ENCODE data around the gene IRGC.

Gene IRGC

DNA sequence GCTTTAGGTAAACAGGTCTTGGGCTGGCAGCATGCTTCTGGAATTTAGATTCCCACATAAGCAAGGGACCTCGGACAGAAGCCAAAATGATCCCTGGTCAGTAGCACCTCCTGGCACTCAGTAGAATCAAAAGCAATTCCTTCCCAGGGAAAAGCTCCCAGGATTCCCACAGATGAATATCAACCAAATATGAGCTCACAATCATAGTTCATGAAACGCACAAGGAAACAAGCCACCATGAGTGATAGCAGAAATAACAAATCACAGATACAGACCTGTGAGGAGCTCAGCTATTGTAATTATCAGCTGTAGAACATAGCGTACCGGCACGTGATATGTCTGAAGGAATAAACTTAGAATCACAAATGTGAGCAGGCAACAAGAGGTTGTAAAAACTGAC lies 24.1 kb upstream of the IRGC start:
- no peak for DNase-seq (ENCODE audit: low read depth)

DNA sequence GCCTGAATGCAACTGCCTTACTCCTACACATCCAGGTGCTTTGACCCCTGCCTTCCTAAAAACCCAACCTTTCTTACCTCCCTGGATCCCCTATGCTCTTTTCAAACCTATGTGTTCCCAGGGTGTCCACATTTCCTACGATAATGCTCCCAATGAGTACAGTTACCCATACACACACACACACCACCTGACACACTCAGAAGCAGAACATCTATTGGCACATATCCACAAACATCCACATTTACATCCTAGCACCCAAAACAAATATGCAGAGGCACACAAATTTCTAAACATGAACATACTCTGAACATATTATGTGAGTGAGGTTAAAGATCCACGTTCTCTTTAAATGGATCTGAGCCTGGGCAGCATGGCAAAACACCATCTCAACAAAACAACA lies 23.5 kb upstream of the IRGC start:
- no peak for DNase-seq (ENCODE audit: low read depth)

DNA sequence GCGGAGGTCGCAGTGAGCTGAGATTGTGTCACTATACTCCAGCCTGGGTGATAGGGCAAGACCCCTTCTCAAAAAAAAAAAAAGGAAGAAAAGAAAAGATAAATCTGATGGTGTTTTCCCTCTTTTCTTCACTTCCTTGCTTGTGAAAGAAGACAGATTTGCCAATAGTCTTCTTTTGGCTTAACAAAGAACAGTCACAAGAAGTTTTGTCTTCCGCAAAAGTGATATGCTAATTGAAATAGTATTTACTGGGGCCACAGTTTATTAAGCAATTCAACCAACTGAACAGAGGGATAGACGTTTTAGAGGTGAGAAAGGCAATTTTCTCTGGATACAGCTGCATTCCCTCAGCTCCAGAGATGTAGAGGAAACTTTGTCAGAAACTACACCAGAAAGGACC lies 23.0 kb upstream of the IRGC start:
- no peak for DNase-seq (ENCODE audit: low read depth)

DNA sequence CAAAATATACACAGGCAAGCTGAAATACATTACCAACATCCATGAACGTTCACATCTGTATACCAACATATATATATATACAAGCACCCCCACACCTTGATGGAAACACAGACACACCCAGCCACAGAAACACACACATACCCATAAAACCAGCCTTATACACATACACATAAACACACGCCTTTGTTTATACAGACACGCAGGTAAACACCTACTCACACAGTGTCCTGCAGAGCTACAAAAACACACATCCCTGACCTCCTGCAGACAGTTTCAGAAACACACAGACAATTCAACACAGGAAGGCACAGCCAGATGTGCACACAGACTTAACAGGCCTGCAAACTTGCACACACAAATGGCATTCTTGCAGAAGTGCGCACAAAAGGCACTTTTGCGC lies 21.3 kb upstream of the IRGC start:
- no peak for DNase-seq (ENCODE audit: low read depth)

DNA sequence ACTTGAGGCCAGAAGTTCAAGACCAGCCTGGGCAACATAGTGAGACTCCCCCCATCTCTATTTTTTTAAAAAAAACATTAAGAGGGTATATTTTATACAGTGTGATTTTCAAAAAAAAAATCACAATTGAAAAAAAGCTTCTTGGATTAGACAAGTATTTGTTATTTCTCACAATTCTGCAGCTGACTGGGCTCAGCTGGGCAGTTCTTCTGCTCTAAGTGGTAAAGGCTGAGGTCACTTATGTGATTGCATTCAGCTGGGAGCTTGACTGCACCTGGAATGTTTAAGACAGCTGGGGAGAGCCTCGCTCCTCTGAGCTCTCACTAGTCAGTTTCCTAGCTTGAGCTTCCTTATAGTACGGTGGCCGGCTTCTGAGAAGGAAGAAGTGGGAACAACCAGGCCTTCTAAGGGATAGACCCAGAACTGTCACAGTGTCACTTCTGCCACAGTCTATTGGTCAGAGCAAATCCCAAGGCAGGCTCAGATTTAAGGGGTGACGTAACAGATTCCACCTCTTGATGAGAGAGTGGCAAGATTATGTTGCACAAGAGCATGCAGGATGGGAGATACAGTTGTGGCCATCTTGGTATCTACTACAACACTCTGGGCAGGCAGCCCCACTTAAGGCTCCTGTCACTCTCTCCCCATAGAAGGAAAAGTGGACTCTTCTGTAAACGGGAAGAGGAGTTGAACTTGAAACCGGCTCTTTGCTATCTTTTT lies 19.7 kb upstream of the IRGC start:
- no peak for DNase-seq (ENCODE audit: low read depth)

DNA sequence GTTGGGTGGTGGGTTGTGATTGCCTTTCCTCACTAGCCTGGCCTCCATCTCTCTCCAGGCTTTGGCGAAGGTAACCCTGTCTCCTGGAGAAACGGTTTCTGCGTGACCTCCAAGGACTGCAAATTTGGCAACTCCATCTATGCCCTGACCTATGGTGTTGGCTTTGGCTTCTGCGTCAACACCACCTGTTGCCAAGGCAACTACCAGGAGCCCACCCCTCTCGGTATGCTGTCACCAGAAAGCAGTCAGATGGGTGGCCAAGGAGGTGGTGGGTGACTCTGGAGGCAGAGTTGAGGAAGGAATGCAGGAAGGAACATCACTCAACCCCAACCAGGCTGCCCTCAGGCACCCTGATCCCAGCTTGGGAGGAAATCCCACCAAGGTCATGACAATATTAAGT lies 18.6 kb upstream of the IRGC start:
- no peak for DNase-seq (ENCODE audit: low read depth)

DNA sequence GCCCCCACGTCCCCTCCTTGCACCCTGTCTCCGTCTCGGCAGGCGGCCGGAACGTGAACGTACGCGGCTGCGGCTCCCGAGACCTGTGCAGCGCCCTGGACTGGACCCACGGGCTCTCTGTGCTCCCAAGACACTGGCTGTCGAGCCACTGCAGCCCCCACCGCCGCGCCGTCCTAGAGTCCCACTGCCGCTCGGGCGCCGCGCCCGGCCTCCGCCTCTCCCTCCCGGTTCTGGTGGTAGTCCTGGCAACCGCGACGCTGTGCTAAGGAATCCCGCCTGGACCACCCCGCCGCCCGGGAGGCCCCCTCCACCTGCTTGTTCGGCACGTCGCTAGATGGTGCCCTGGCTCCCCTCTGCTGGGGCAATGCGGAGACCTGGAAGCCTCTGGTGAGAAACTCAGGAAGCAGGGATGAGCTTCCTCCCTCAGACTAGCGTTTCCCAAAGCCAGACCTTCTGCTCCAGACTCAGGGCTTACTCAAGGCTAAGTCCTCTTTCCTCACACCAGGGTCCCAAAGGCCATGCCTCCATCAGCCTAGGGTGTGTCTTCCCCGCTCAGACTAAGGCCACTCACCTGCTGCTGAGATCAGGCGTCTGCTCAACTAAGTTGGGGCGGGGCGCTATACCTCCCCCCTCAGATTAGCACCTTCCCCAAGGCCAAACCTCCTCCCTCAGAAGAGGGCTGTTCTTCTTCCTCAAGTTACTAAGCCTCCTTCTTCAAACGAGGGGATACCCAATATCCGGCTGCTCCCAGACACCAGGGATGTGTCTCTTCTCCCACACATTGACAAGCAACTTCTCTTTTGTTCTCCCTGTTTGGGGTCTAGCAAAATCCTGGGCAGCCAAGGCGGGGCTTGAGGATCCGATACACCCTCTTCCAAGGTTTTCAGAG lies 16.1 kb upstream of the IRGC start:
- DNase-seq (ENCODE audit: low read depth) = no peak

DNA sequence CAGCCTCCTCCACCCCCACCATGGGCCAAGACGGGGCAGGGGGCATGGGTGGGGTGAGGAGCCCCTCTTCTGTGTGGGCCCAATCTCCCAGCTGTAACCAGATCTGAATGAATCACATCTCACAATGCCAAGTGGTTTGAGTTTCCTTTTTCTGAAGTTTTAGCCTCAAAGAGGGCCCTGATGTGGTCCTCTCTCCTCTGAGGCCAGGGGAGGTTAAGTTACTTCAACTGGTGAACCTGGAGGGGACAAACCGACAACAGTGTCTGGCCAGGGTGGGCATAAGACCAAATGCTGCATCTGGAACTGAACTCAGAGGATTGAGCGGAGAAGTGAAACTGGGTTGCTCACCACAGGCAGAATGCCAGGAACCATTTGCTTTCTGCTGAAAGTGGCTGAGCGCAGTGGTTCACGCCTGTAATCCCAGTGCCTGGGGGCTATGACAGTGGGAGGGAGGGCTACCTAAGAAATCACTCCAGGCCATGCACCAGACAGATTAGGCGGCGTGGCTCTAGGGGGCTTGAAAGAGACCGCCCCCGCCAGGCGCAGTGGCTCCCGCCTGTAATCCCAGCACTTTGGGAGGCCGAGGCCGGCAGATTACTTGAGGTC lies 15.4 kb upstream of the IRGC start:
- DNase-seq (ENCODE audit: low read depth) = no peak

DNA sequence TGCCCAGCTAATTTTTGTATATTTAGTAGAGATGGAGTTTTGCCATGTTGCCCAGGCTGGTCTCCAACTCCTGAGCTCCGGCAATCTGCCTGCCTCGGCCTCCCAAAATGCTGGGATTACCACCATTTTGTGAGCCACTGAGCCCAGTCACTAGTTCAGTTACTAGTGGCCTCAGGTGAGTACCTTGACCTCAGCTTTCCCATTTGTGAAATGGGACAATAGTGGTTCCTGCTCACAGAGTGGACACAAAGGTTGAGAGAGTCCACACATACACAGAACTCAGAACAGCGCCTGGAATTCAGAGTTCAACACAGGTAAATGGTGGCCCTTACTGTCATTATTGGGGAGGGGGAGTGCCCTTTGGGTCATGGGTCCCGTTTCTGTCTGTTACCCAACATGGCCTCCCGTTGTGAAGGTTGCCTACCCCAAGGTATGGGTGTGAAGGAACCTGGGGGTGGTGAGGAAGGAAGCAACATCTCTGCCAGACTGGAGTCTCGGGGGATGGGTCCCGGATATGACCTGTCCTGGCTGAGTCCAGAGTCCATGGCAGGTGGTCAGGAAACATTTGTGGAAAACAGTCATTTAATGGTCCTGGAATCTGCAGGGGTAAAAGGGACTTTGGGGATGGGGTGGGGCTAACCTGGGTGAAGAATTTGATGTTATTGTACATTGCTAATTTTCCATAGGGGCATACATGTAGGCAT lies 11.7 kb upstream of the IRGC start:
- no peak for DNase-seq (ENCODE audit: low read depth)

DNA sequence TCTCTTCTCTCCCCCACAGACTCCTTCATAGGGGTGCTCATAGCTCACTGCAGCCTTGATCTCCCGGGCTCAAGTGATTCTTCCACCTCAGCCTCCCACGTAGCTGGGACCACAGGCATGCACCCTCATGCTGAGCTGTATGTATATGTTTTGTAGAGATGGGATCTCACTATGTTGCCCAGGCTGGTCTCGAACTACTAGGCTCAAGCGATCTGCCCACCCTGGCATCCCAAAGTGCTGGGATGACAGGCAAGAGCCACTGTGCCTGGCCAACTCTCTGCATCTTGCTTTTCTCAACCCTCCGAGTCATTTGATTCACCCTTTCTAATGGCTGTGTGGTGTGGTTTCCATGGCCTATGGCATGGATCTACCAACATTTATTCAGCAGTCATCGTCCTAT lies 10.1 kb upstream of the IRGC start:
- no peak for DNase-seq (ENCODE audit: low read depth)

DNA sequence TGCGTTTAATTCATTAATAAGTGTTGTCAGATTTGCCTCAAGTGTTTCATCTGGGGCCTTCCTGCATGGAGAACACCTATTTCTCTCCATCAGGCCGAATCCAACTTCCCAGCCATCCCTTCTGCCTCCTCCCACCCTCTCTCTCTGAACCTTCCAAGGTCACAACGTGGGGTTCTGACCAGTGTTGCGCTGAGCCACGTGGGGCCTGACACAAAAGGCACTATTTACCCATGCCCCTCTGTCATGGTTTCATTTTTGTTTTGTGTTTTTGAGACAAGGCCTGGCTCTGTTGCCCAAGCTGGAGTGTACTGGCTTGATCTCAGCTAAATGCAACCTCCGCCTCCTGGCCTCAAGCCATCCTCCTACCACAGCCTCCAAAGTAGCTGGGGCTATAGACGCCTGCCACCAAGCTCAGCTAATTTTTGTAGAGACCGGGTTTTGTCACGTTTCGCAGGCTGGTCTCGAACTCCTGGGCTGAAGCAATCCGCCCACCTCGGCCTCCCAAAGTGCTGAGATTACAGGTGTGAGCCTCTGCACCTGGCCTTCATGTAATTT lies 8.6 kb upstream of the IRGC start:
- no peak for DNase-seq (ENCODE audit: low read depth)

DNA sequence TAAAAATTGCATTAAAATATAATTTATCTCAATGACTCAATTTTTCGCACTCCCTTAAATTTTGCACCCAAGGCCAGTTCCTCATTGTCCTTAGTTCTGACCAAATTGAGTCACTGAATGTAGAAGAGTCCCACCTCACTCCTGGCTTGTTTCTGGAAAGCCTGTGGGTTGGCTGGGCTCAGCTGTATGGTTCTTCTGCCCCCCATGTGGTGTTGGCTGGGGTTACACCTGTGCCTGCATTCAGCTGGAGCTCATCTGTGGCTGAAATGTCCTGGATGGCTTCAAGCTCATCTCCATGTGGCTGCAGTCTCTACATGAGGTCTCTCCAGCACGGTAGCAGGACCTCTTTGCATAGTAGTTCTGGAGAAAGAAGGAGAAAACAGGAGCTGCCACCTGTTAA lies 7.2 kb upstream of the IRGC start:
- DNase-seq (ENCODE audit: low read depth) = no peak

DNA sequence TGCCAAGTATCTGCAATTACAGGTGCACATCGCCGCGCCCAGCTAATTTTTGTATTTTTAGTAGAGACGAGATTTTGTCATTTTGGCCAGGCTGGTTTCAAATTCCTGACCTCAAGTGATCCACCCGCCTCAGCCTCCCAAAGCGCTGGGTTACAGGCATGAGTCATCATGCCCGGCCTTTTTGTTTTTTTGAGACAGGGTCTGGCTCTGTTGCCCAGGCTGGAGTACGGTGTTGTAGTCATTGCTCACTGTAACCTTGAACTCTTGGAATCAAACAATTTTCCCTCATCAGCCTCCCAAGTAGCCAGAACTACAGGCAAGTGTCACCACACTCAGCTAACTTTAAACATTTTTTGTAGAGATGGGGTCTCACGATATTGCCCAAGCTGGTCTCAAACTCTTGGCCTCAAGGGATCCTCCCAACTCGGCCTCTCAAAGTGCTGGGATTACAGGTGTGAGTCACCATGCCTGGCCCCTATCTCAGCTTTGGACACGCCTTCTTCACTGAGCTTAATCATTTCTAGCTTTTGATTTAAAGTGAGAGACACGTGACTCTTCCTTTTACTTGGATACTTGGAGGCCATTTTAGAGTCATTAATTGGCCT lies 4.0 kb upstream of the IRGC start:
- no peak for DNase-seq (ENCODE audit: low read depth)

DNA sequence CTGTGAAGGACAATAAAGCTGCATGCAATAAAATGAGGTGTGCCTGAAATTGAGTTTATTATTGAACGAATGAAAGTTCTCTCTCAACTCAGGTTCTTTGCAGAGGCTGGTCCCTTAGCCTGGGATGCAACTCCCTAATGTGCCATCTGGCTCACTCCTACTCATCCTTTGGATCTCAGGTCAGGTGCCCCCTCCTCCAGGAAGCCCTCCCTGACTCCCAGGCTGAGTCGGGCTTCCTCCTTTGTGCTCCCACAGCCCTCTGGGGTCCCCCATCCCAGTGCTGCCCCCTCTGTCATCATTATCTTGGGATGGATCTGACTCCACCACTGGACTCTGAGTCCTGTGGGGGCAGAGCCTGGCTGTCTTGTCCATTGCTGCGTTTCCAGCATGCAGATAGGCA lies 2.7 kb upstream of the IRGC start:
- no peak for DNase-seq (ENCODE audit: low read depth)

DNA sequence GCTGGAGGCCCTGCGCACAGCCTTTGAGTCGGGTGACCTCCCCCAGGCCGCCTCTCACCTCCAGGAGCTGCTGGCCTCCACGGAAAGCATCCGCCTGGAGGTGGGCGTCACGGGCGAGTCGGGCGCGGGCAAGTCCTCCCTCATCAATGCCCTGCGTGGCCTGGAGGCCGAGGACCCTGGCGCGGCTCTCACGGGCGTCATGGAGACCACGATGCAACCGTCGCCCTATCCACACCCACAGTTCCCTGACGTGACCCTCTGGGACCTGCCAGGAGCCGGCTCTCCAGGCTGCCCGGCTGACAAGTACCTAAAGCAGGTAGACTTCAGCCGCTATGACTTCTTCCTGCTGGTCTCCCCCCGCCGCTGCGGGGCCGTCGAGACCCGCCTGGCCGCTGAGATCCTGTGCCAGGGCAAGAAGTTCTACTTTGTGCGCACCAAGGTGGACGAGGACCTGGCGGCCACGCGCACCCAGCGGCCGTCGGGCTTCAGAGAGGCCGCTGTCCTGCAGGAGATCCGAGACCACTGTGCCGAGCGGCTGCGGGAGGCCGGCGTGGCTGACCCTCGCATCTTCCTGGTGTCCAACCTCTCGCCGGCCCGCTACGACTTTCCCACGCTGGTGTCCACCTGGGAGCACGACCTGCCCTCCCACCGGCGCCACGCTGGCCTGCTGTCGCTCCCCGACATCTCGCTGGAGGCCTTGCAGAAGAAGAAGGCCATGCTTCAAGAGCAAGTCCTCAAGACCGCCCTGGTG lies 2.9 kb downstream of the IRGC start:
- DNase-seq (ENCODE audit: low read depth) = no peak

DNA sequence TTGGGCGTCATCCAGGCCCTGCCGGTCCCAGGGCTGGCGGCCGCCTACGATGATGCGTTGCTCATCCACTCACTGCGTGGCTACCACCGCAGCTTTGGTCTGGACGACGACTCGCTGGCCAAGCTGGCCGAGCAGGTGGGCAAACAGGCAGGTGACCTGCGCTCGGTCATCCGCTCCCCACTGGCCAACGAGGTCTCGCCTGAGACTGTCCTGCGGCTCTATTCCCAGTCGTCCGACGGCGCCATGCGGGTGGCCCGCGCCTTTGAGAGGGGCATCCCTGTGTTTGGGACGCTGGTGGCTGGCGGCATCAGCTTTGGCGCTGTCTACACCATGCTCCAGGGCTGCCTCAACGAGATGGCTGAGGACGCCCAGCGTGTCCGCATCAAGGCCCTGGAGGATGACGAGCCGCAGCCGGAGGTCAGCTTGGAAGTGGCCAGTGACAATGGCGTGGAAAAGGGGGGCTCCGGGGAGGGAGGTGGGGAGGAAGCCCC lies 3.5 kb downstream of the IRGC start:
- no peak for DNase-seq (ENCODE audit: low read depth)

DNA sequence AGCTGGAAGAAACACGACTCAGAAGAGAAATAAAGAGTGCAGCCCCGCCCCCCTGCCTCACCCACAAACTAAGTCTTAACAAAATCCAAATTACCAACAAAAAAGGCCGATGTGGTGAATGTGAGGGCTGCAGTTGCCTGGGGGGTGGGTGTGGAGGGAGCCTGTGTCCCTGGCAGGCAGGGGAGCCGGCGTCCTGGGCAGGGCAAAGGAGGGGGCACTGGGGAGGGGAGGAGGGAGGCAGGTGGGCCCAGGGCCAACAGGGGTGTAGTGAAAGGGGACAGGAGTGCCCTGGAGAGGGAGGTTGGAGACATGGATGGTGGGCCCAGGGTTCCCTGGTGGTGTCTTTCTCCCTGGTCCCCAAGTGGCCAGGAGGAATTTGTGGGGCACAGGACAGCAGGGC lies 4.0 kb downstream of the IRGC start:
- no peak for DNase-seq (ENCODE audit: low read depth)

DNA sequence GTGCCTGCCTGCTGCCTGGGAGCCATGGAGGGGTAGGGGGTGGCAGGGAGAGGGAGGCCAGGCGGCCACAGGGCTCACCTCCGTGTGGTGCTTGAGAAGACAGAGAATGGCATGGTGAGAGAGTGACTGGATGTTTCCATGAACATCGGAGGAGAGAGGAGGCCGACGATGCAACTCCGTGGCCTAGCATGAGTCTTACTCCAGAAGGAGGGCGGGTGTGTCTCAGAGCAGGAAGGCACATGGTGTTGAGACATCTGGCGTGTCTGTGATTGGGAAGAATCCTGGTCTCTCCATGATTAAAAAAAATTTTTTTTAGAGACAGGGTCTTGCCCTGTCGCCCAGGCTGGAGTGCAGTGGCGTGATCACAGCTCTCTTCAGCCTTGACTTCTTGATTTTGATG lies 5.1 kb downstream of the IRGC start:
- DNase-seq (ENCODE audit: low read depth) = no peak

DNA sequence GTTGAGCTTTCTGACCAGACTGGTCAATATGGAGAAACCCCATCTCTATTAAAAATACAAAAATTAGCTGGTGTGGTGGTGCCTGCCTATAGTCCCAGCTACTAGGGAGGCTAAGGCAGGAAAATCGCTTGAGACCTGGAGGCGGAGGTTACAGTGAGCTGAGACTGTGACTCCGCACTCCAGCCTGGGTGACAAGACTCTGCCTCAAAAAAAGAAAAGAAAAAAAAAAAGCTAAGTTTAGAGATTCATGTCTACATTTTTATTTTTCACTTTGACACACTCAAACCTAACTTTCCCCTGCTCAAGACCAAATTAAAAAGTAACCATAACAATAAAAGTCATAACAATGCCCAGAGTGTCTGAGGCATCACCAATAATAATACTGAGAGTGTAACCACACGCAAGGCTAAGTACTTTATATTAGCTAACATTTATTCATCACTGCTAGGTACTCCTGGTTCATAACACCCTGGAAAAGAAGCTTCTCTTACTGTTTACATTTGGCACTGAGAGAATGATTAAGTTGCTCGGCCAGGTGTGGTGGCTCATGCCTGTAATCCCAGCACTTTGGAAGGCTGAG lies 5.7 kb downstream of the IRGC start:
- DNase-seq (ENCODE audit: low read depth) = no peak

DNA sequence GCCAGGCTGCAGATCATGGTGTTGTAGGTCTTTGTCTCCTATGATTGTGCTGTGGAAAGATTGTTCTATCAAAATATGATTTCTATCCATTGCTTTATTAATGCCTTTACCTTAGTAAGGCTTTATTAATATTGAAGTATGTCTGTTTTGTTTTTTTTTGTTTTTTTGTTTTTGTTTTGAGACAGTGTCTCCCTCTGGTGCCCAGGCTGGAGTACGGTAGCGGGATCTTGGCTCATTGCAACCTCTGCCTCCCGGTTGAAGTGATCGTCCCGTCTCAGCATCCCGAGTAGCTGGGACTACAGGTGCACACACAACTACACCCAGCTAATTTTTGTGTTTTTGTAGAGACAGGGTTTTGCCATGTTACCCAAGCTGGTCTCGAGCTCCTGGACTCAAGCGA lies 7.7 kb downstream of the IRGC start:
- no peak for DNase-seq (ENCODE audit: low read depth)

DNA sequence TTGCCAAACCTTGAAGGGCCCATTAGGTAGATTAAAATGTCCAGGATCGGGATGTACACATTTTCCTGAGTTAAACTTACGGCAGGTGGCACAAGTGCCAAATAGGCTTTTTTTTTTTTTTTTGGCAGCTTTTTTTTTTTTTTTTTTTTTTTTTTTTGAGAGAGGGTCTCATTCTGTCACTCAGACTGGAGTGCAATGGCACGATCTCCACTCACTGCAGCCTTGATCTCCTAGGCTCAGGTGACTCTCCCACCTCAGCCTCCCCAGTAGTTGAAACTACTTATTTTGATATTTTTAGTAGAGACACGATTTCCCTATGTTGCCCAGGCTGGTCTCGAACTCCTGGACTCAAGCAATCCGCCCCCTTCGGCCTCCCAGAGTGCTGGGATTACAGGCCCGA lies 9.0 kb downstream of the IRGC start:
- no peak for DNase-seq (ENCODE audit: low read depth)
